HepG2 (cell line): ENCODE measurements around the gene AGXT. TPM values are rescaled to one million over a fixed set of nuclear protein-coding genes. Genes with fewer than 3 reads are reported as not detected.

Experiments
- HIVEP1 ChIP-seq: sonication (generic); formaldehyde crosslinking; IDR thresholded peaks from 2 replicates; pipeline ENCODE4 v1.4.0; 2020; ENCODE audit warnings: mild to moderate bottlenecking, missing genetic modification reagents
- KLF6 ChIP-seq: IDR thresholded peaks from 2 replicates; pipeline ENCODE4 v1.8.0; 2016; ENCODE audit warnings: missing biosample characterization, missing genetic modification reagents
- NR2F2 ChIP-seq: IDR thresholded peaks from 2 replicates; pipeline ENCODE4 v1.6.1; 2012; ENCODE audit warnings: low read depth, inconsistent platforms, borderline replicate concordance
- SALL2 ChIP-seq: sonication (generic); formaldehyde crosslinking; IDR thresholded peaks from 2 replicates; pipeline ENCODE4 v1.8.1; 2023; ENCODE audit warnings: mild to moderate bottlenecking, missing genetic modification reagents, inconsistent platforms
- SMAD3 ChIP-seq: sonication (generic); formaldehyde crosslinking; IDR thresholded peaks from 2 replicates; pipeline ENCODE4 v1.4.0; 2020; ENCODE audit warnings: missing genetic modification reagents
- SP1 ChIP-seq, 2 experiments: fragments of 450-650 bp in 1 of 2; sonication (generic) in 1 of 2; formaldehyde crosslinking in 1 of 2; IDR thresholded peaks; 2 replicates each; pipeline versions ENCODE4 v1.4.0 to v1.6.1; 2016 to 2020; ENCODE audit warnings: missing genetic modification reagents in 1 of 2
- TAF15 ChIP-seq: fragments of 200-400 bp; formaldehyde crosslinking; IDR thresholded peaks from one replicate; pipeline ENCODE4 v1.6.1; 2018; ENCODE audit warnings: mild to moderate bottlenecking, low read depth, low read length; ENCODE audit not compliant: poor library complexity, severe bottlenecking
- YY1 ChIP-seq: IDR thresholded peaks from 2 replicates; pipeline ENCODE4 v1.6.1; 2011; ENCODE audit warnings: low read length, low read depth, moderate library complexity, mild to moderate bottlenecking; ENCODE audit not compliant: insufficient read depth, insufficient replicate concordance
- ZNF205 ChIP-seq: IDR thresholded peaks from 2 replicates; pipeline ENCODE4 v1.6.1; 2018; ENCODE audit warnings: missing biosample characterization, missing genetic modification reagents
- ZNF274 ChIP-seq: sonication (generic); formaldehyde crosslinking; IDR thresholded peaks from 2 replicates; pipeline ENCODE4 v1.5.1; 2020; ENCODE audit warnings: mild to moderate bottlenecking, missing genetic modification reagents
- ZNF572 ChIP-seq: sonication (generic); formaldehyde crosslinking; IDR thresholded peaks from 2 replicates; pipeline ENCODE4 v1.5.1; 2020; ENCODE audit warnings: mild to moderate bottlenecking, missing genetic modification reagents
- ZNF607 ChIP-seq: sonication (generic); formaldehyde crosslinking; IDR thresholded peaks from 2 replicates; pipeline ENCODE4 v1.5.1; 2020; ENCODE audit warnings: missing genetic modification reagents, mild to moderate bottlenecking, borderline replicate concordance
- ZNF768 ChIP-seq: sonication (generic); formaldehyde crosslinking; IDR thresholded peaks from 2 replicates; pipeline ENCODE4 v1.4.0; 2020; ENCODE audit warnings: missing genetic modification reagents
- ZNF816 ChIP-seq: sonication (generic); formaldehyde crosslinking; IDR thresholded peaks from 2 replicates; pipeline ENCODE4 v1.8.0; 2022; ENCODE audit warnings: missing genetic modification reagents, mild to moderate bottlenecking, borderline replicate concordance
- polyA plus RNA-seq, 8 experiments: library from polyadenylated mRNA; depleted of rRNA in 3 of 8; stranded (reverse) in 7 of 8; unstranded in 1 of 8; fragments of >200 nt; fragmentation: Illumina TruSeq in 4 of 8; extraction: Trizol in 4 of 8; gene quantifications; 2 replicates each; pipeline versions ENCODE4 v1.2.1 to v1.2.3, GENCODE V29; 2011 to 2016; ENCODE audit warnings: low read depth in 4 of 8, missing spikeins in 1 of 8, mixed read lengths in 1 of 8; ENCODE audit not compliant: insufficient read depth in 1 of 8
- total RNA-seq, 5 experiments: library from RNA; depleted of rRNA; stranded (reverse); fragments of >200 nt; fragmentation: Illumina TruSeq; extraction: Trizol; gene quantifications; 2 replicates each; pipeline ENCODE4 v1.2.3, GENCODE V29; 2016; ENCODE audit warnings: low read depth in 1 of 5
- TF ChIP-seq, protein P1 (sequence below): sonication (generic); formaldehyde crosslinking; IDR thresholded peaks from 2 replicates; pipeline ENCODE4 v1.5.0; 2020; ENCODE audit warnings: mild to moderate bottlenecking, missing genetic modification reagents, borderline replicate concordance
- TF ChIP-seq, protein P2 (sequence below): IDR thresholded peaks from 2 replicates; pipeline ENCODE4 v1.6.1; 2016; ENCODE audit warnings: missing compliant biosample characterization, missing genetic modification reagents, borderline replicate concordance
- TF ChIP-seq, protein P3 (sequence below): sonication (generic); formaldehyde crosslinking; IDR thresholded peaks from 2 replicates; pipeline ENCODE4 v1.8.1; 2023; ENCODE audit warnings: mild to moderate bottlenecking, moderate library complexity, missing genetic modification reagents
- TF ChIP-seq, protein P4 (sequence below): sonication (generic); formaldehyde crosslinking; IDR thresholded peaks from 2 replicates; pipeline ENCODE4 v1.8.1; 2022; ENCODE audit warnings: mild to moderate bottlenecking, missing genetic modification reagents
- TF ChIP-seq, protein P5 (sequence below): sonication (generic); formaldehyde crosslinking; IDR thresholded peaks from 2 replicates; pipeline ENCODE4 v1.5.0; 2020; ENCODE audit warnings: mild to moderate bottlenecking, low read depth, missing genetic modification reagents, borderline replicate concordance
- TF ChIP-seq, protein P6 (sequence below): sonication (generic); formaldehyde crosslinking; IDR thresholded peaks from 2 replicates; pipeline ENCODE4 v1.4.0; 2020; ENCODE audit warnings: mild to moderate bottlenecking, missing genetic modification reagents

AGXT gene
- total and polyA plus RNA-seq, 2 of the 13 experiments (the other 11 are each of a cell fraction or from before 2014, with no cell fraction given) = 41.9 to 96.1 TPM

DNA sequence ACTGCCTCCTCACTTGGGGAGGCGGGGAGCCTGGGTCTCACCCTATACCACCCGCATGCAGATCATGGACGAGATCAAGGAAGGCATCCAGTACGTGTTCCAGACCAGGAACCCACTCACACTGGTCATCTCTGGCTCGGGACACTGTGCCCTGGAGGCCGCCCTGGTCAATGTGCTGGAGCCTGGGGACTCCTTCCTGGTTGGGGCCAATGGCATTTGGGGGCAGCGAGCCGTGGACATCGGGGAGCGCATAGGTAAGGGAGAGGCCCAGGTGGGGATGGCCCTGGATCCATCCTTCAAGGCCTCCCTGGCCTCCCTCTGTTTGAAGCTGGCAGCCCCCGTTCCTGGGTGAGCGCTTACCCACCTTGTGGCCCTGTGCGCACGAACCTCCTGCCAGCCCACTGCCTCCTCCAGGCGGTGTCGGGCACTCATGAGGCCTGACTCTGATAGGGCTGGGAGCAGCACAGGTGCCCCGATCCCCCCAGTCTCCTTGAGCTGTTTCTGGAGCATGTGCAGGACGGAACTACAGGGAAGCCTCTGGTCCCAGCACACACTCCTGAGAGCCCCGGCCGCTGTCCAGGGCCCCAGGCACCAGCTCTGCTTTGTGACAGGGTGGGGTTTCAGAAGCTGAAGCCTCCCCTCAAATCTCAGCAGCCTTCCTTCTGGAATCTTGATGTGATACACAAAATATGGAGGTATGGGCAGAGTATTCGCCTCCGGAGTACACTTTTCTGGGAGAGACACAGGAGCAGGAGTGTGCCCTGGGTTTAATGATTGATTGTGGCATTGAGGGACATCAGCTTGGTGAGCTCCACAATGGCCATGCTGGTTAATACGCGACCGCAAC, 708 bp downstream of the AGXT start (continued):
- TF ChIP-seq, protein P1, sequence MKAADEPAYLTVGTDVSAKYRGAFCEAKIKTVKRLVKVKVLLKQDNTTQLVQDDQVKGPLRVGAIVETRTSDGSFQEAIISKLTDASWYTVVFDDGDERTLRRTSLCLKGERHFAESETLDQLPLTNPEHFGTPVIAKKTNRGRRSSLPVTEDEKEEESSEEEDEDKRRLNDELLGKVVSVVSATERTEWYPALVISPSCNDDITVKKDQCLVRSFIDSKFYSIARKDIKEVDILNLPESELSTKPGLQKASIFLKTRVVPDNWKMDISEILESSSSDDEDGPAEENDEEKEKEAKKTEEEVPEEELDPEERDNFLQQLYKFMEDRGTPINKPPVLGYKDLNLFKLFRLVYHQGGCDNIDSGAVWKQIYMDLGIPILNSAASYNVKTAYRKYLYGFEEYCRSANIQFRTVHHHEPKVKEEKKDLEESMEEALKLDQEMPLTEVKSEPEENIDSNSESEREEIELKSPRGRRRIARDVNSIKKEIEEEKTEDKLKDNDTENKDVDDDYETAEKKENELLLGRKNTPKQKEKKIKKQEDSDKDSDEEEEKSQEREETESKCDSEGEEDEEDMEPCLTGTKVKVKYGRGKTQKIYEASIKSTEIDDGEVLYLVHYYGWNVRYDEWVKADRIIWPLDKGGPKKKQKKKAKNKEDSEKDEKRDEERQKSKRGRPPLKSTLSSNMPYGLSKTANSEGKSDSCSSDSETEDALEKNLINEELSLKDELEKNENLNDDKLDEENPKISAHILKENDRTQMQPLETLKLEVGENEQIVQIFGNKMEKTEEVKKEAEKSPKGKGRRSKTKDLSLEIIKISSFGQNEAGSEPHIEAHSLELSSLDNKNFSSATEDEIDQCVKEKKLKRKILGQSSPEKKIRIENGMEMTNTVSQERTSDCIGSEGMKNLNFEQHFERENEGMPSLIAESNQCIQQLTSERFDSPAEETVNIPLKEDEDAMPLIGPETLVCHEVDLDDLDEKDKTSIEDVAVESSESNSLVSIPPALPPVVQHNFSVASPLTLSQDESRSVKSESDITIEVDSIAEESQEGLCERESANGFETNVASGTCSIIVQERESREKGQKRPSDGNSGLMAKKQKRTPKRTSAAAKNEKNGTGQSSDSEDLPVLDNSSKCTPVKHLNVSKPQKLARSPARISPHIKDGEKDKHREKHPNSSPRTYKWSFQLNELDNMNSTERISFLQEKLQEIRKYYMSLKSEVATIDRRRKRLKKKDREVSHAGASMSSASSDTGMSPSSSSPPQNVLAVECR (CRISPR knock-in tag) = 0 out of 2 replicates have a peak, but pooled peaks have one; percentile 47
- TF ChIP-seq HIVEP1 (CRISPR knock-in tag) = no peak
- no peak for TF ChIP-seq NR2F2
- TF ChIP-seq SALL2 = no peak
- TF ChIP-seq, protein P2, sequence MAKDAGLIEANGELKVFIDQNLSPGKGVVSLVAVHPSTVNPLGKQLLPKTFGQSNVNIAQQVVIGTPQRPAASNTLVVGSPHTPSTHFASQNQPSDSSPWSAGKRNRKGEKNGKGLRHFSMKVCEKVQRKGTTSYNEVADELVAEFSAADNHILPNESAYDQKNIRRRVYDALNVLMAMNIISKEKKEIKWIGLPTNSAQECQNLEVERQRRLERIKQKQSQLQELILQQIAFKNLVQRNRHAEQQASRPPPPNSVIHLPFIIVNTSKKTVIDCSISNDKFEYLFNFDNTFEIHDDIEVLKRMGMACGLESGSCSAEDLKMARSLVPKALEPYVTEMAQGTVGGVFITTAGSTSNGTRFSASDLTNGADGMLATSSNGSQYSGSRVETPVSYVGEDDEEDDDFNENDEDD (CRISPR knock-in tag) = no peak
- peak; percentile 23; the same call in 1 of the 2 replicates for TF ChIP-seq ZNF768 (CRISPR knock-in tag)
- TF ChIP-seq TAF15 = no peak
- TF ChIP-seq YY1 = no peak
- TF ChIP-seq, protein P3, sequence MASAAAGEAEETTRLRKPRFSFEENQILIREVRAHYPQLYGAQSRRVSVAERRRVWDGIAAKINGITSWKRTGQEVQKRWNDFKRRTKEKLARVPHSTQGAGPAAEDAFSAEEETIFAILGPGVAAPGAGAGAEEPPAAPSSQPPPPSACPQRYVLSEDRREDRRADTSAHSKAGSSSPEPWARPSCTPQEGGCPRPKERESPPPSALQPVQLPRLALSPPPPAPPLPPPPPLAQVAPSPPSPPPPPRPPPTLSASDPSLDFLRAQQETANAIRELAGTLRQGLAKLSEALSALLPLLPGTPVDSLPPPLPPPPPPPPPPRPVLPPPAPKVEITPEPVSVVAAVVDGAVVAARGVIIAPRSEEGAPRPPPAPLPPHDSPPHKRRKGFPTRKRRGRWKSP (CRISPR knock-in tag) = no peak
- TF ChIP-seq KLF6 (CRISPR knock-in tag) = no peak
- TF ChIP-seq, protein P4, sequence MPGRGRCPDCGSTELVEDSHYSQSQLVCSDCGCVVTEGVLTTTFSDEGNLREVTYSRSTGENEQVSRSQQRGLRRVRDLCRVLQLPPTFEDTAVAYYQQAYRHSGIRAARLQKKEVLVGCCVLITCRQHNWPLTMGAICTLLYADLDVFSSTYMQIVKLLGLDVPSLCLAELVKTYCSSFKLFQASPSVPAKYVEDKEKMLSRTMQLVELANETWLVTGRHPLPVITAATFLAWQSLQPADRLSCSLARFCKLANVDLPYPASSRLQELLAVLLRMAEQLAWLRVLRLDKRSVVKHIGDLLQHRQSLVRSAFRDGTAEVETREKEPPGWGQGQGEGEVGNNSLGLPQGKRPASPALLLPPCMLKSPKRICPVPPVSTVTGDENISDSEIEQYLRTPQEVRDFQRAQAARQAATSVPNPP = no peak
- no peak for TF ChIP-seq SP1 (IDR thresholded peaks at IDR 0.05)
- no peak for TF ChIP-seq SP1 (CRISPR knock-in tag; IDR thresholded peaks at IDR 0.05)
- 0 out of 2 replicates have a peak, but pooled peaks have one; percentile 27 for TF ChIP-seq ZNF607
- no peak for TF ChIP-seq ZNF816
- TF ChIP-seq, protein P5, sequence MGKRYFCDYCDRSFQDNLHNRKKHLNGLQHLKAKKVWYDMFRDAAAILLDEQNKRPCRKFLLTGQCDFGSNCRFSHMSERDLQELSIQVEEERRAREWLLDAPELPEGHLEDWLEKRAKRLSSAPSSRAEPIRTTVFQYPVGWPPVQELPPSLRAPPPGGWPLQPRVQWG (CRISPR knock-in tag) = no peak
- no peak for TF ChIP-seq SMAD3 (CRISPR knock-in tag)
- TF ChIP-seq ZNF572 (CRISPR knock-in tag) = peak; percentile 70; the same call in 1 of the 2 replicates
- TF ChIP-seq, protein P6, sequence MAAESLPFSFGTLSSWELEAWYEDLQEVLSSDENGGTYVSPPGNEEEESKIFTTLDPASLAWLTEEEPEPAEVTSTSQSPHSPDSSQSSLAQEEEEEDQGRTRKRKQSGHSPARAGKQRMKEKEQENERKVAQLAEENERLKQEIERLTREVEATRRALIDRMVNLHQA (CRISPR knock-in tag) = no peak
- TF ChIP-seq ZNF274 = no peak
- no peak for TF ChIP-seq ZNF205 (CRISPR knock-in tag)
